IMR-90 (cell line): ENCODE measurements around the gene MTA2. TPM values are rescaled to one million over a fixed set of nuclear protein-coding genes. Genes with fewer than 3 reads are reported as not detected.

Experiments used
- ATAC-seq: fragments of 200-7000 bp; cut with Tn5 transposase; 2 replicates; pipeline ENCODE4 v1.9.1; 2020; ENCODE audit warnings: low read depth, mild to moderate bottlenecking, moderate library complexity
- BruUV-seq: library from RNA; stranded (reverse); fragments of 400-500 nt; replicated peaks from 2 replicates; lab custom pipeline; 2021; lab: Mats Ljungman, UMichigan
- CTCF ChIA-PET: fragments of 300-600 bp; formaldehyde crosslinking; extraction: SDS; loops from one replicate; lab custom pipeline; 2021; ENCODE audit warnings: antibody characterized with exemption; lab: Yijun Ruan, JAX
- POLR2A ChIA-PET: fragments of 300-600 bp; sonication (Branson Sonifier 250); formaldehyde crosslinking; loops from one replicate; lab custom pipeline; 2022; ENCODE audit warnings: antibody characterized with exemption; ENCODE audit not compliant: unreplicated experiment; lab: Charles Lee
- DNase-seq: peaks from one replicate; pipeline ENCODE4 v3.0.0; 2013
- H2AFZ ChIP-seq: replicated peaks from 2 replicates; pipeline ENCODE3; 2013; ENCODE audit warnings: low read length, mild to moderate bottlenecking; ENCODE audit not compliant: poor library complexity
- H2AK5ac ChIP-seq: 2 replicates; pipeline ENCODE4 v1.6.1; 2013; ENCODE audit warnings: low read depth, low read length, inconsistent platforms
- H2AK9ac ChIP-seq: replicated peaks from 2 replicates; pipeline ENCODE3; 2013; ENCODE audit warnings: mild to moderate bottlenecking, low read depth, low read length, moderate library complexity; ENCODE audit not compliant: poor library complexity
- H2BK120ac ChIP-seq: 2 replicates; pipeline ENCODE4 v1.6.1; 2013; ENCODE audit warnings: low read depth, low read length, inconsistent platforms
- H2BK15ac ChIP-seq: 3 replicates; pipeline ENCODE4 v1.6.1; 2013; ENCODE audit warnings: low read depth, low read length, inconsistent platforms
- H2BK20ac ChIP-seq: 2 replicates; pipeline ENCODE4 v1.6.1; 2013; ENCODE audit warnings: low read depth, mild to moderate bottlenecking, inconsistent platforms, low read length, moderate library complexity
- H2BK5ac ChIP-seq: 2 replicates; pipeline ENCODE4 v1.6.1; 2013; ENCODE audit warnings: mild to moderate bottlenecking, low read depth, low read length, inconsistent platforms; ENCODE audit not compliant: poor library complexity, severe bottlenecking
- H3K14ac ChIP-seq: replicated peaks from 2 replicates; pipeline ENCODE4 v1.6.1; 2013; ENCODE audit warnings: low read depth, low read length, inconsistent platforms
- H3K18ac ChIP-seq: 2 replicates; pipeline ENCODE4 v1.6.1; 2013; ENCODE audit warnings: low read depth, low read length, control low read depth
- H3K23ac ChIP-seq: 2 replicates; pipeline ENCODE4 v1.6.1; 2013; ENCODE audit warnings: low read depth, low read length, inconsistent platforms
- H3K27ac ChIP-seq: 2 replicates; pipeline ENCODE4 v1.5.1; 2013; ENCODE audit warnings: mild to moderate bottlenecking, control low read depth, low read length; ENCODE audit not compliant: insufficient read depth
- H3K27me3 ChIP-seq: 2 replicates; pipeline ENCODE4 v1.6.1; 2013; ENCODE audit warnings: low read length; ENCODE audit not compliant: control insufficient read depth, insufficient read depth
- H3K36me3 ChIP-seq: 2 replicates; pipeline ENCODE4 v1.6.1; 2013; ENCODE audit warnings: low read length, mixed read lengths; ENCODE audit not compliant: control insufficient read depth, insufficient read depth
- H3K4ac ChIP-seq: 2 replicates; pipeline ENCODE4 v1.6.1; 2013; ENCODE audit warnings: low read depth, low read length, inconsistent platforms
- H3K4me1 ChIP-seq: 2 replicates; pipeline ENCODE4 v1.6.1; 2013; ENCODE audit warnings: low read length, mixed read lengths; ENCODE audit not compliant: control insufficient read depth, insufficient read depth
- H3K4me2 ChIP-seq: 2 replicates; pipeline ENCODE4 v1.6.1; 2013; ENCODE audit warnings: low read depth, mild to moderate bottlenecking, control low read depth, low read length, moderate library complexity
- H3K4me3 ChIP-seq: 2 replicates; pipeline ENCODE4 v1.5.1; 2013; ENCODE audit warnings: low read depth, mild to moderate bottlenecking, control low read depth, low read length, moderate library complexity; ENCODE audit not compliant: insufficient read depth
- H3K56ac ChIP-seq: 2 replicates; pipeline ENCODE4 v1.6.1; 2013; ENCODE audit warnings: low read length, inconsistent platforms; ENCODE audit not compliant: insufficient read depth; ENCODE audit errors: extremely low read depth
- H3K79me1 ChIP-seq, 2 experiments: 2 replicates each; pipeline ENCODE4 v1.6.1; 2013; ENCODE audit warnings: low read length in 2 of 2, inconsistent platforms in 1 of 2, low read depth in 1 of 2
- H3K9ac ChIP-seq: 2 replicates; pipeline ENCODE4 v1.6.1; 2013; ENCODE audit warnings: low read depth, low read length, control low read depth
- H3K9me1 ChIP-seq: 2 replicates; pipeline ENCODE4 v1.6.1; 2013; ENCODE audit warnings: low read length, inconsistent platforms; ENCODE audit not compliant: insufficient read depth
- H3K9me3 ChIP-seq: 2 replicates; pipeline ENCODE4 v1.6.1; 2013; ENCODE audit warnings: low read length; ENCODE audit not compliant: control insufficient read depth, insufficient read depth
- H4K20me1 ChIP-seq: 2 replicates; pipeline ENCODE4 v1.6.1; 2013; ENCODE audit warnings: low read length, inconsistent platforms; ENCODE audit not compliant: insufficient read depth
- H4K5ac ChIP-seq: 2 replicates; pipeline ENCODE4 v1.6.1; 2013; ENCODE audit warnings: mild to moderate bottlenecking, low read depth, low read length, control low read depth
- H4K8ac ChIP-seq, 2 experiments: 2 replicates each; pipeline ENCODE4 v1.6.1; 2013; ENCODE audit warnings: low read depth in 2 of 2, low read length in 2 of 2, control low read depth in 1 of 2, inconsistent platforms in 1 of 2
- H4K91ac ChIP-seq: 2 replicates; pipeline ENCODE4 v1.6.1; 2013; ENCODE audit warnings: low read depth, low read length, inconsistent platforms; ENCODE audit not compliant: insufficient read depth
- MXI1 ChIP-seq: IDR thresholded peaks from 2 replicates; pipeline ENCODE4 v1.6.1; 2012; ENCODE audit warnings: low read depth, mild to moderate bottlenecking, low read length, moderate library complexity, borderline replicate concordance
- WGBS, 2 experiments: methylation state at CpG; one replicate each; pipeline versions ENCODE4 v1.1.5 to v1.1.7; 2013; ENCODE audit warnings: missing lambda C conversion rate in 2 of 2; ENCODE audit not compliant: insufficient read length in 1 of 2; ENCODE audit errors: extremely low coverage in 2 of 2; 5-methylcytosine and 5-hydroxymethylcytosine counted together
- dilution Hi-C: fragments of 300-500 bp; cut with HindIII; formaldehyde crosslinking; loops from one replicate; pipeline ENCODE4 v1.14.3; 2018; ENCODE audit warnings: low sequenced_read_pairs; ENCODE audit not compliant: unreplicated experiment
- in situ Hi-C: fragments of 300-500 bp; cut with MboI; formaldehyde crosslinking; loops from 3 replicates; pipeline ENCODE4 v1.14.3; 2019; ENCODE audit warnings: low sequenced_read_pairs, inconsistent platforms, mixed read lengths
- intact Hi-C: fragments of 100-400 bp; cut with micrococcal nuclease; formaldehyde crosslinking; loops from 2 replicates; pipeline ENCODE4 v1.10.0; 2022
- polyA plus RNA-seq, 3 experiments: library from polyadenylated mRNA; depleted of rRNA; stranded (reverse); fragments of >200 nt; gene quantifications; 2 replicates each; pipeline ENCODE4 v1.2.3, GENCODE V29; 2012; ENCODE audit warnings: low replicate concordance in 1 of 3
- total RNA-seq: library from RNA; depleted of rRNA; stranded (reverse); fragments of >200 nt; gene quantifications from 2 replicates; pipeline ENCODE4 v1.2.3, GENCODE V29; 2012
- TF ChIP-seq, protein P1 (sequence below): fragments of 150-350 bp; IDR thresholded peaks from 2 replicates; pipeline ENCODE4 v1.6.1; 2017; ENCODE audit warnings: mild to moderate bottlenecking, antibody characterized with exemption, low read length, low read depth

MTA2 gene
- total and polyA plus RNA-seq, 2 of the 4 experiments (the other 2 are of a cell fraction): 34.8 to 136 TPM

DNA sequence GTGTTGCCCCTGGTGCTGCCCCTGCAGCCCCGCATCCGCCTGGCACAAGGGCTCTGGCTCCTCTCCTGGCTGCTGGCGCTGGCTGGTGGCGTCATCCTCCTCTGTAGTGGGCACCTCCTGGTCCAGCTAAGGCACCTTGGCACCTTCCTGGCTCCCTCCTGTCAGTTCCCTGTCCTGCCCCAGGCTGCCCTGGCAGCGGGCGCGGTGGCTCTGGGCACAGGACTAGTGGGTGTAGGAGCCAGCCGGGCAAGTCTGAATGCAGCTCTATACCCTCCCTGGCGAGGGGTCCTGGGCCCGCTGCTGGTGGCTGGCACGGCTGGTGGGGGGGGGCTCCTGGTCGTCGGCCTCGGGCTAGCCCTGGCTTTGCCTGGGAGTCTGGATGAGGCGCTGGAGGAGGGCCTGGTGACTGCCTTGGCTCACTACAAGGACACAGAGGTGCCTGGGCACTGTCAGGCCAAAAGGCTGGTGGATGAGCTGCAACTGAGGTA lies 11.7 kb upstream of the MTA2 start:
- Histone ChIP-seq H2BK120ac (no peak overlapping the region; the same call in 1 of the 2 replicates), H2AFZ (peak overlapping the region; percentile 92), H3K79me1 (peaks cover 16 to 21% of the 10 kb centered on the region in 2 experiments), H3K4me1 (peaks cover 10% of the 10 kb centered on the region), H3K4ac (peak overlapping the region; percentile 64), H2AK5ac (peak overlapping the region; percentile 83; the same call in 1 of the 2 replicates), H3K4me2 (no peak overlapping the region), H4K20me1 (peaks cover 11% of the 10 kb centered on the region), H4K91ac (peak overlapping the region; percentile 56; the same call in 1 of the 2 replicates), H3K9me1 (no peaks in the 10 kb centered on the region), H3K14ac (no peak overlapping the region), H3K36me3 (peaks cover 30% of the 10 kb centered on the region), H2BK5ac (peak overlapping the region; percentile 60), H3K56ac (no peak overlapping the region), H3K18ac (no peak overlapping the region), H4K5ac (peak overlapping the region; percentile 66), H2BK20ac (no peak overlapping the region), H3K4me3 (peak overlapping the region; percentile 14; the same call in 1 of the 2 replicates), H4K8ac (peak overlapping the region in 1 of 2 experiments; percentile 88; a peak in 2 of 4 replicates), H3K9ac (no peak overlapping the region), H2BK15ac (no peak overlapping the region; the same call in 2 of the 3 replicates), H3K9me3 (no peaks in the 10 kb centered on the region), H3K27me3 (no peaks in the 10 kb centered on the region), H2AK9ac (peak overlapping the region; percentile 87), H3K27ac (peak overlapping the region; percentile 70), H3K23ac (no peak overlapping the region)
- WGBS, 2 experiments: 65% methylated on average over 8 of the region's 15 CpGs; no CpG with 5 or more reads in 1 of the 2 experiments
- POLR2A ChIA-PET: no interaction called here
- in situ Hi-C loops: no loop called here
- CTCF ChIA-PET: interaction anchor here (1.5 kb wide), 1 partner anchor 22 kb away, joined by 3 read pairs; the partner anchor contains the start of gene TUT1
- no TSS peak for BruUV-seq
- intact Hi-C loops: loop anchor here (5.0 kb wide), 1 partner anchor 249 kb away; no protein-coding TSS in a partner anchor
- dilution Hi-C loops: no loop called here
- ATAC-seq (no peak), DNase-seq (no peak)
- no peak for TF ChIP-seq MXI1
- TF ChIP-seq, protein P1, sequence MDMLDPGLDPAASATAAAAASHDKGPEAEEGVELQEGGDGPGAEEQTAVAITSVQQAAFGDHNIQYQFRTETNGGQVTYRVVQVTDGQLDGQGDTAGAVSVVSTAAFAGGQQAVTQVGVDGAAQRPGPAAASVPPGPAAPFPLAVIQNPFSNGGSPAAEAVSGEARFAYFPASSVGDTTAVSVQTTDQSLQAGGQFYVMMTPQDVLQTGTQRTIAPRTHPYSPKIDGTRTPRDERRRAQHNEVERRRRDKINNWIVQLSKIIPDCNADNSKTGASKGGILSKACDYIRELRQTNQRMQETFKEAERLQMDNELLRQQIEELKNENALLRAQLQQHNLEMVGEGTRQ: no peak
